Astrocyte (in vitro differentiated cells and primary cell): ENCODE results near the gene LYSMD3.

Experiments used
- EZH2 ChIP-seq: IDR thresholded peaks from 2 replicates; pipeline ENCODE4 v1.6.1; 2012; ENCODE audit warnings: mild to moderate bottlenecking, low read length, inconsistent platforms; ENCODE audit not compliant: insufficient read depth
- TF ChIP-seq, protein P1 (sequence below): IDR thresholded peaks from 2 replicates; pipeline ENCODE4 v1.5.1; 2011; ENCODE audit warnings: low read depth, mild to moderate bottlenecking, inconsistent platforms, low read length, moderate library complexity; ENCODE audit not compliant: insufficient read depth

DNA sequence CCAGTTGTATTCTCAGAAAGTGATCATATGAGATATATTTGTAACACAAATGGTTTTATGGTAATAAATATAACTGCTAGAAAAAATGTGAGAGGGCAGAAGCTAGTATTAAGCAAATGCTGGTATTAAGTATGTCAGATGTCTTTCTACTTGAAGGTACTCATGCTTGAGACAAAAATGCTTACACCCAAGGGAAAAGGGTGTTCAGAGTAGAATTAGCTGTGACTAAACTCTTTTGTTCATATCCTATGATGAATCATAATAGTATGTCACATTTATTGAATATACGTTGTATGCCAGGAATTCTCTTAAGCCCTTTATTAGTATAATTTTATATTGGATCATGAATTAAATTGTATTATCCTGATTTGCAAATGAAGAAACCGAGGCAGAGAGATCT is 31.4 kb upstream of the LYSMD3 start:
- TF ChIP-seq, protein P1, sequence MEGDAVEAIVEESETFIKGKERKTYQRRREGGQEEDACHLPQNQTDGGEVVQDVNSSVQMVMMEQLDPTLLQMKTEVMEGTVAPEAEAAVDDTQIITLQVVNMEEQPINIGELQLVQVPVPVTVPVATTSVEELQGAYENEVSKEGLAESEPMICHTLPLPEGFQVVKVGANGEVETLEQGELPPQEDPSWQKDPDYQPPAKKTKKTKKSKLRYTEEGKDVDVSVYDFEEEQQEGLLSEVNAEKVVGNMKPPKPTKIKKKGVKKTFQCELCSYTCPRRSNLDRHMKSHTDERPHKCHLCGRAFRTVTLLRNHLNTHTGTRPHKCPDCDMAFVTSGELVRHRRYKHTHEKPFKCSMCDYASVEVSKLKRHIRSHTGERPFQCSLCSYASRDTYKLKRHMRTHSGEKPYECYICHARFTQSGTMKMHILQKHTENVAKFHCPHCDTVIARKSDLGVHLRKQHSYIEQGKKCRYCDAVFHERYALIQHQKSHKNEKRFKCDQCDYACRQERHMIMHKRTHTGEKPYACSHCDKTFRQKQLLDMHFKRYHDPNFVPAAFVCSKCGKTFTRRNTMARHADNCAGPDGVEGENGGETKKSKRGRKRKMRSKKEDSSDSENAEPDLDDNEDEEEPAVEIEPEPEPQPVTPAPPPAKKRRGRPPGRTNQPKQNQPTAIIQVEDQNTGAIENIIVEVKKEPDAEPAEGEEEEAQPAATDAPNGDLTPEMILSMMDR, result no peak
- no peak for TF ChIP-seq EZH2
